NCI-H82 treated with DMSO at 0.1 percent for 48 hours (cell line): ENCODE results near the gene CEP164.
A peak's percentile ranks its signal among the peaks of the same experiment; 100 is the strongest.

Experiments
- DNase-seq: peaks from one replicate; lab custom pipeline; 2025; ENCODE audit not compliant: unreplicated experiment; lab: John Stamatoyannopoulos, UW

Gene CEP164

DNA sequence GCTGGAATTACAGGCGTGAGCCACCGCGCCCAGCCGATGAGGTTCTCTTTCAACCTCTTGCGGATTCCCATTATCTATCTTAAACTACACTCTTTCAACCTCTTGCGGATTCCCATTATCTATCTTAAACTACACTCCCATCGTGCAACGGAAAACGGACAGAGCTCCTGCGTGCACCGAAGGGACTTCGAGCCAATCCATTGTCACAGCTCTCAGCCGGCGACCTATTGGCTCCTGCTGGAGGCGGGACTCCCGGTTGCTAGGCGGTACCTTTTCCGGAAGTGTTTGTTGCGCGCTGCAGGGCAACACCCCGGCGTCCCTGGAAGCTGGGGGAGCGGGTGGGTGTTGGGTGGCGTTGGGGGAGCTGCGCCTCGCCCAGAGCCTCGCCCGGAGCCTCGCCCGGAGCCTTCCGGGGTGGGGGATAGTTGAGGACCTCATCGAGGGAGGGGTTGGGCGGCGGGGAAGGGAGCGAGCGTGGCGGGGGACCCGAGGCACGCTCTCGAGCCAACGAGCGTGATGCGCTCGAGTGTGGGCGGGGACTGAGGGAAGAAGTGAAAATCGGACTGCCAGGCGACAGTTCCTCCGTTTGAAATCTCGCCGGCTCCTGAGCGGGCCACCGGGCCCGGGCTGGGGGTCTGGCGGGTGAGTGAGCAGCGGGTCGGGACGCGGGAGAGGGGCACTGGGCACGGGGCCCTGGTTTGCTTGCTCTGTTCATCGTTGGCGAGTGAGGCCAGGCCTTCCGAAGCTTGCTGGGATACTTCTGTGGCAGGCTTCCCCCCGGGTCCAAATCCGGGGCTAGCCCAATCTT lies at the start of gene CEP164:
Gene CEP164, plus strand, starts transcription at position 288 of the 808 bp plus-strand sequence. CDS start 10,733 bp downstream, outside the sequence.
- DNase-seq = peak; percentile 81

GRCh38 chr11:117278347-117278746 lies 49.3 kb upstream of the CEP164 start:
- no peak for DNase-seq

- no peak for DNase-seq
Measured at GRCh38 chr11:117279711-117280376, 47.8 kb upstream of the CEP164 start.

DNA sequence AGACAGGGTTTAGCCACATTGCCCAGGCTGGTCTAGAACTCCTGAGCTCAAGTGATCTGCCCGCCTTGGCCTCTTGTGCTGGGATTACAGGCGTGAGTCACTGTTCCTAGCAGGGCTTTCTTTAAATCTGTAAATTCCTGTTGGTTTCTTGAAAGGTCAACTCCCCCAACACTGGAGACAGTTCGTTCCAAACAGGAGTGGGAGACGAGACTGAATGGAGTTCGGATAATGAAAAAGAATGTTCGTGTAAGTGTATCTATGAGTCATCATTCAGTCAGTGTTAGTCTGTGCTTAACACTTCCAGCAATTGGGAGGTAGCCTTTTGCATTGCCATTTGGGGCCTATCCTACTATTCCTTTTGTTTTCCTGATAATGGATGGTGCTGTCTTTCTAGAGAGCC lies 46.5 kb upstream of the CEP164 start:
- DNase-seq = no peak

DNA sequence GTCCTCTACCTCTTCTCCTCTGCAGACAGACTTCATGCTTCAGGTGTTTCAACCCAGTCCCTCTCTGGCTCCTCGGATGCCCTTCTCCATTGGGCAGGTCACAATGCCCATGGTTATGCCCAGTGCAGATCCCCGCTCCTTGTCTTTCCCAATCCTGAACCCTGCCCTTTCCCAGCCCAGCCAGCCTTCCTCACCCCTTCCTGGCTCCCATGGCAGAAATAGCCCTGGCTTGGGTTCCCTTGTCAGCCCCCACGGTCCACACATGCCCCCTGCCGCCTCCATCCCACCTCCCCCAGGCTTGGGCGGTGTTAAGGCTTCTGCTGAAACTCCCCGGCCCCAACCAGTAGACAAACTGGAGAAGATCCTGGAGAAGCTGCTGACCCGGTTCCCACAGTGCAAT lies 45.8 kb upstream of the CEP164 start:
- DNase-seq = no peak

GRCh38 chr11:117282956-117283355 lies 44.7 kb upstream of the CEP164 start:
- no peak for DNase-seq

DNA sequence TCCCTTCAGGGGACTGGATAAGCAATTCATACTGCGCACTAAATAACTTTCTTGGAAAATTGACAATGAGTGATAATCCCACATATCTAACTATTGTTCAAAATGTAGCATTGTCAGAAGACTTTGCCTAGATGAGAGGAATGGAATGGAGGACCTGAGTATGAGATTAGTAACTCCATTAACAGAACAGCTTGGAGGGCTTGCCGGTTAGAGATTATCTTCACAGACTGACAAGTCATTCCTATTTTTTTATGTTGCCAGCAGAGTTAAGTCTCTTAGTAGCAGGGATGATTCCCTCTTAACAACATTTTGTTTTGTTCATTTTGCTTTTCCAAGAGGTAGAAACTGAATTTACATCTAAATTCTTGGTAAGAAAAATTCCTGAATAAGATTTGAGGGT lies 43.6 kb upstream of the CEP164 start:
- peak; percentile 56 for DNase-seq

DNA sequence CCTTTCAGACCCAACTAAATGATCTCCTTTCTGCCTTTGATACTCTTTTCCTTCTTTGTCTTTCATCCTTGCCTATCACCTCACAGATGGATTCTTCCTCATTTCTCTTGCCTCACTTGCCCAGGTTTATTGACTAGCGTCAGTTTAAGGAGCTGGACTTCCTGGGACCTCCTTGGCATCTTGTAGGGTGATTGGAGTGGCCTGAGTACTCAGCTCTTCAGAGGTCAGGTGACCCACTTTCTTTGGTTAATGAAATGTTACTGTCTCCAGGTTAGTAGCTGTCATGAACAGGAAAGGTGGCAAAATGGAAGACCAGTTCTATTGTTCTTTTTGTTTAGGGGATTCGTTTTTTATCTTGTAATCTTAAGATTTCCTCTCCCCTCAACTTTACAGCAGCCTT lies 41.1 kb upstream of the CEP164 start:
- DNase-seq = no peak

DNA sequence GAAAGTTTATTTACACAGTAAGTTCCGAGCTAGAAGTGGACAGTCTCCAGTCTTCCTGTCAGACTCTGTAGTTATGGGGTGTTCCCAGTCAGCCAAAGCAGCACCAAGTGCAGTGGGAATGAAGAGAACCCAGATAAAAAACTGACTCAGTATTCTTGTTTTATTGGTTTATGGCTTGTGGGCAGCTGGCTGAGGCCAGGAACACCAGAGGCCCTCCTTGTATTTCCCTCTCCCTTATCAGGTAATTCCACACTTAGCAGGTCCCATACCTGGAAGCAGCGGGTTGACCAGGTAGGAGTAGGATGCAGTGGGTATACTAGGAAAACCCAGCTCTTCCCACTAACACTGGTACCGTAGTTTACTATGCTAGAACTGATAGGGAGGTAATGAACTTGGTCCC lies 40.0 kb upstream of the CEP164 start:
- no peak for DNase-seq

- DNase-seq = no peak
Measured at GRCh38 chr11:117289795-117290194, 37.9 kb upstream of the CEP164 start.

GRCh38 chr11:117290809-117291396 lies 36.8 kb upstream of the CEP164 start, which contains the start of gene BACE1-AS:
TSS of gene BACE1-AS (plus strand) at chr11:117291346.
- DNase-seq = no peak

DNA sequence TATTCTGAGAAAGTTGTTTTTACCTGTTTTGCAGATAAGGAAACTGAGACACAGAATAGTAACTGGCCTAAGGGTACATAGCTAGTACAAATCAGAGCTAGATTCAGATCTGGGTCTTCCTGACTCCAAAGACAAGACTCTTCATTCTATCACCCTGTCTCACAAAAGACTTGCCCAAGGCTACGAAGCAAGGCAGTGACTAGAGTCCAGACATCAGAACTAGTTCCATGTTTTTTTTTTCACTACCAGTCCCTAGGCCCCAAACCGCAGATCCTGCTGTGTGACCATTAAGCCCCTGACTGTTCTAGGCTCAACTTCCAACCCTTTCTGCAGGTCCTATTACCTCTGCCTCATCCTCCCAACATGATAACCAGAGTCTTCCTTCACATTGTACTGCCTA lies 35.0 kb upstream of the CEP164 start:
- no peak for DNase-seq

- no peak for DNase-seq
Measured at GRCh38 chr11:117295438-117296137, 32.1 kb upstream of the CEP164 start.

DNA sequence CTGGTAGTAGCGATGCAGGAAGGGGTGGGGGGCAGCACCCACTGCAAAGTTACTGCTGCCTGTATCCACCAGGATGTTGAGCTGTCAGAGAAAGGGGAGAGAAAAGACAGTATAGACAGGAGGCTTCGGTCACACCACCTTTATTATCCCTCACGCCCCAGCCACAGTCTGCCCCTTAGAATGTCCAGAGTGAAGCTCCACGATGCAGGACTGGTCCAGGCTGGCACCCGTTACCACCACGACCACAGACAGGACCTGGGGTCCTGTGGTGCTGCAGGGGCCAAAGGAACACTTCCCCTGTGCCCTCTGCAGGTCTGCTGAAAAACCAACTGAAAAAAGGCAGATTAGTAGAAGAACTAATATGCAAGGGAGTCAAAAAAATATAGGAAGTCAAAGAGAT lies 30.8 kb upstream of the CEP164 start:
- no peak for DNase-seq

- DNase-seq = no peak
Measured at GRCh38 chr11:117298195-117298594, 29.5 kb upstream of the CEP164 start.

- no peak for DNase-seq
Measured at GRCh38 chr11:117299351-117300282, 28.0 kb upstream of the CEP164 start.

GRCh38 chr11:117300283-117300663 lies 27.4 kb upstream of the CEP164 start:
- no peak for DNase-seq

GRCh38 chr11:117300773-117301172 lies 26.9 kb upstream of the CEP164 start:
- no peak for DNase-seq

DNA sequence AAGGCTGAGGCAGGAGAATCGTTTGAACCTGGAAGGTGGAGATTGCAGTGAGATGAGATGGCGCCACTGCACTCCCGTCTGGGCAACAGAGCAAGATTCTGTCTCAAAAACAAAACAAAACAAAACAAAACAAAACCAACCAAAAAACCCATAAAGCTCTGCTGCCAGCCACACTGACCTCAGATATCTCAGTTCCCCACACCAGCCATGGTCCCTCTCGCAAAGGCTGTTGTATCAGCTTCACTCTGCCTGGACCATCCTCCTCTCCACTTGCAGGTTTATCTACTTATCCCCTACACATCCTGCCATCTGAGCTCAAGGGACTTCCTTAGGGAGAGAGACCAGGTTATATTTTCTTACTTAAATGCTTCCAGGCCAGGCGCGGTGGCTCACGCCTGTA lies 25.4 kb upstream of the CEP164 start:
- no peak for DNase-seq

DNA sequence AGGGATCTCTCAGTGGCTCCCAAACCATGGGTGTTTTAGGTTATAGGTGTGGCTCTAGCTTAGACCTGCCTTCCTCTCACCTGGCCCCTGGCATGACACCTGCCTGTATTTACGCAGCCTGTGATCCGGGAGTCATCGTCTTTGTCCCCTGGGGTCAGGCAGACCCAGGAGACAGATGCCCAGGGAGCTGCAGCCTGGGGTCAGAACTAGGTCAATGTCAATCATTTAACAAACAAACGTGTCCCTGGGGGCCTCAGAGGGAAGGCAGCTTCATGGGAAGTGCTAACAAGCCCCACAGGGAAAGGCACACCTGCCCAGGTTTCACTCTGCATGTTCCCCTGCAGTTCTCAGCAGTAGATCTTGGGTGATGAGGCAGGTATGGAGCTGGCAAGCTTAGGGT lies 24.6 kb upstream of the CEP164 start:
- DNase-seq = no peak
